ENCODE measurements around the gene NR2F2.
A peak's percentile ranks its signal among the peaks of the same experiment; 100 is the strongest.

Gene NR2F2

GRCh38 chr15:96351761-96352603 lies 21.5 kb downstream of the NR2F2 start:
- Histone ChIP-seq H3K4me3 (ENCODE audit: low read depth, low read length) (peak overlapping the region; percentile 97), H3K27ac (ENCODE audit: low read depth, low read length) (peak overlapping the region; percentile 76), H3K4me1 (ENCODE audit: control insufficient read depth, insufficient read depth, low read length, unreplicated experiment) (peaks cover 65% of the 10 kb centered on the region), H3K79me2 (ENCODE audit: control insufficient read depth, insufficient read depth, low read length, unreplicated experiment) (peaks cover 86% of the 10 kb centered on the region), H2AFZ (ENCODE audit: low read length, unreplicated experiment) (no peak overlapping the region), H3K27me3 (ENCODE audit: insufficient read depth, low read length) (no peaks in the 10 kb centered on the region), H3K36me3 (ENCODE audit: insufficient read depth, low read length) (no peaks in the 10 kb centered on the region)

- Histone ChIP-seq H3K79me2 (ENCODE audit: control insufficient read depth, insufficient read depth, low read length, unreplicated experiment) (peaks cover 83% of the 10 kb centered on the region), H3K27me3 (ENCODE audit: insufficient read depth, low read length) (no peaks in the 10 kb centered on the region), H3K4me3 (ENCODE audit: low read depth, low read length) (peak overlapping the region; percentile 97), H3K27ac (ENCODE audit: low read depth, low read length) (peak overlapping the region; percentile 76), H3K4me1 (ENCODE audit: control insufficient read depth, insufficient read depth, low read length, unreplicated experiment) (peaks cover 61% of the 10 kb centered on the region), H3K36me3 (ENCODE audit: insufficient read depth, low read length) (no peaks in the 10 kb centered on the region), H2AFZ (ENCODE audit: low read length, unreplicated experiment) (no peak overlapping the region)
Observed at GRCh38 chr15:96352604-96353405, 22.3 kb downstream of the NR2F2 start.

- Histone ChIP-seq H3K27ac (ENCODE audit: low read depth, low read length) (peak overlapping the region; percentile 76), H3K27me3 (ENCODE audit: insufficient read depth, low read length) (no peaks in the 10 kb centered on the region), H3K79me2 (ENCODE audit: control insufficient read depth, insufficient read depth, low read length, unreplicated experiment) (peaks cover 83% of the 10 kb centered on the region), H2AFZ (ENCODE audit: low read length, unreplicated experiment) (no peak overlapping the region), H3K4me1 (ENCODE audit: control insufficient read depth, insufficient read depth, low read length, unreplicated experiment) (peaks cover 61% of the 10 kb centered on the region), H3K4me3 (ENCODE audit: low read depth, low read length) (peak overlapping the region; percentile 97), H3K36me3 (ENCODE audit: insufficient read depth, low read length) (no peaks in the 10 kb centered on the region)
Observed at GRCh38 chr15:96353416-96353929, 23.0 kb downstream of the NR2F2 start.

- Histone ChIP-seq H3K4me1 (ENCODE audit: control insufficient read depth, insufficient read depth, low read length, unreplicated experiment) (peaks cover 59% of the 10 kb centered on the region), H3K79me2 (ENCODE audit: control insufficient read depth, insufficient read depth, low read length, unreplicated experiment) (peaks cover 82% of the 10 kb centered on the region), H3K27me3 (ENCODE audit: insufficient read depth, low read length) (no peaks in the 10 kb centered on the region), H3K36me3 (ENCODE audit: insufficient read depth, low read length) (no peaks in the 10 kb centered on the region), H3K27ac (ENCODE audit: low read depth, low read length) (peak overlapping the region; percentile 76), H2AFZ (ENCODE audit: low read length, unreplicated experiment) (peak overlapping the region; percentile 69), H3K4me3 (ENCODE audit: low read depth, low read length) (peak overlapping the region; percentile 97)
Observed at GRCh38 chr15:96353930-96354730, 23.6 kb downstream of the NR2F2 start.

GRCh38 chr15:96354731-96355567 lies 24.4 kb downstream of the NR2F2 start:
- Histone ChIP-seq H2AFZ (ENCODE audit: low read length, unreplicated experiment) (peak overlapping the region; percentile 69), H3K4me3 (ENCODE audit: low read depth, low read length) (peak overlapping the region; percentile 97), H3K27ac (ENCODE audit: low read depth, low read length) (peak overlapping the region; percentile 76), H3K36me3 (ENCODE audit: insufficient read depth, low read length) (no peaks in the 10 kb centered on the region), H3K4me1 (ENCODE audit: control insufficient read depth, insufficient read depth, low read length, unreplicated experiment) (peaks cover 56% of the 10 kb centered on the region), H3K27me3 (ENCODE audit: insufficient read depth, low read length) (no peaks in the 10 kb centered on the region), H3K79me2 (ENCODE audit: control insufficient read depth, insufficient read depth, low read length, unreplicated experiment) (peaks cover 80% of the 10 kb centered on the region)

GRCh38 chr15:96355568-96356187 lies 25.2 kb downstream of the NR2F2 start:
- Histone ChIP-seq H3K36me3 (ENCODE audit: insufficient read depth, low read length) (no peaks in the 10 kb centered on the region), H3K4me3 (ENCODE audit: low read depth, low read length) (peak overlapping the region; percentile 97), H3K79me2 (ENCODE audit: control insufficient read depth, insufficient read depth, low read length, unreplicated experiment) (peaks cover 72% of the 10 kb centered on the region), H3K4me1 (ENCODE audit: control insufficient read depth, insufficient read depth, low read length, unreplicated experiment) (peaks cover 49% of the 10 kb centered on the region), H3K27me3 (ENCODE audit: insufficient read depth, low read length) (no peaks in the 10 kb centered on the region), H2AFZ (ENCODE audit: low read length, unreplicated experiment) (no peak overlapping the region), H3K27ac (ENCODE audit: low read depth, low read length) (peak overlapping the region; percentile 76)

GRCh38 chr15:96356494-96357455 lies 26.3 kb downstream of the NR2F2 start:
- Histone ChIP-seq H2AFZ (ENCODE audit: low read length, unreplicated experiment) (peak overlapping the region; percentile 87), H3K27ac (ENCODE audit: low read depth, low read length) (peak overlapping the region; percentile 76), H3K36me3 (ENCODE audit: insufficient read depth, low read length) (no peaks in the 10 kb centered on the region), H3K27me3 (ENCODE audit: insufficient read depth, low read length) (no peaks in the 10 kb centered on the region), H3K79me2 (ENCODE audit: control insufficient read depth, insufficient read depth, low read length, unreplicated experiment) (peaks cover 62% of the 10 kb centered on the region), H3K4me1 (ENCODE audit: control insufficient read depth, insufficient read depth, low read length, unreplicated experiment) (peaks cover 47% of the 10 kb centered on the region), H3K4me3 (ENCODE audit: low read depth, low read length) (peak overlapping the region; percentile 97)

GRCh38 chr15:96358001-96358801 lies 27.7 kb downstream of the NR2F2 start:
- Histone ChIP-seq H3K4me1 (ENCODE audit: control insufficient read depth, insufficient read depth, low read length, unreplicated experiment) (peaks cover 36% of the 10 kb centered on the region), H3K36me3 (ENCODE audit: insufficient read depth, low read length) (no peaks in the 10 kb centered on the region), H3K79me2 (ENCODE audit: control insufficient read depth, insufficient read depth, low read length, unreplicated experiment) (peaks cover 49% of the 10 kb centered on the region), H3K27ac (ENCODE audit: low read depth, low read length) (peak overlapping the region; percentile 76), H3K4me3 (ENCODE audit: low read depth, low read length) (peak overlapping the region; percentile 97), H2AFZ (ENCODE audit: low read length, unreplicated experiment) (peak overlapping the region; percentile 46), H3K27me3 (ENCODE audit: insufficient read depth, low read length) (no peaks in the 10 kb centered on the region)
